HG03103 (cell line): ENCODE measurements around the gene SIGLEC15.

ENCODE experiments used
- ATAC-seq: cut with Tn5 transposase; IDR thresholded peaks from one replicate; pipeline ENCODE4 v1.9.1; 2021; ENCODE audit warnings: low read depth; ENCODE audit not compliant: unreplicated experiment

SIGLEC15 gene

GRCh38 chr18:45874491-45875184 is 49.2 kb downstream of the SIGLEC15 start:
- peak; percentile 92 for ATAC-seq

- no peak for ATAC-seq
These were observed 50.7 kb downstream of the SIGLEC15 start for GRCh38 chr18:45876161-45876560.

- ATAC-seq: no peak
These were observed 51.9 kb downstream of the SIGLEC15 start for GRCh38 chr18:45877403-45877802.

- ATAC-seq: peak; percentile 90
These were observed 54.5 kb downstream of the SIGLEC15 start for GRCh38 chr18:45879681-45880655.

- no peak for ATAC-seq
These were observed 55.5 kb downstream of the SIGLEC15 start for GRCh38 chr18:45880876-45881558.

- ATAC-seq: no peak
These were observed 62.1 kb downstream of the SIGLEC15 start for GRCh38 chr18:45887585-45887984.

- no peak for ATAC-seq
These were observed 64.1 kb downstream of the SIGLEC15 start for GRCh38 chr18:45889419-45890064.

GRCh38 chr18:45890606-45891005 is 65.1 kb downstream of the SIGLEC15 start:
- no peak for ATAC-seq

GRCh38 chr18:45891806-45892205 is 66.3 kb downstream of the SIGLEC15 start:
- no peak for ATAC-seq
